Measurements from ENCODE around the gene POLD1.

GRCh38 chr19:50420127-50420526, 36.0 kb downstream of the POLD1 start:
- TF ChIP-seq CTCF (IDR thresholded peaks at IDR 0.05 in 8 of 11, conservative IDR thresholded peaks at IDR 0.05 in 3 of 11) (no peak), POLR2A (IDR thresholded peaks at IDR 0.05) (no peak), POLR2AphosphoS5 (IDR thresholded peaks at IDR 0.05) (no peak)
